K562 (cell line): ENCODE results near the gene RBM25.

Source experiments
- BRF2 ChIP-seq: IDR thresholded peaks from 3 replicates; pipeline ENCODE4 v1.6.1; 2011; ENCODE audit warnings: borderline replicate concordance, mild to moderate bottlenecking; ENCODE audit not compliant: insufficient read length, insufficient read depth
- CHD1 ChIP-seq: fragments of 200-600 bp; sonication (generic); IDR thresholded peaks from one replicate; pipeline ENCODE4 v1.6.1; 2012; ENCODE audit warnings: mild to moderate bottlenecking, moderate library complexity, low read length, inconsistent platforms
- EP400 ChIP-seq: fragments of 450-650 bp; IDR thresholded peaks from 2 replicates; pipeline ENCODE4 v1.6.1; 2017; ENCODE audit warnings: antibody characterized with exemption, mild to moderate bottlenecking, moderate library complexity
- MCM3 ChIP-seq: fragments of 450-650 bp; IDR thresholded peaks from 2 replicates; pipeline ENCODE4 v1.6.1; 2016
- NFYB ChIP-seq: IDR thresholded peaks from 2 replicates; pipeline ENCODE4 v1.6.1; 2011; ENCODE audit warnings: mild to moderate bottlenecking, moderate library complexity; ENCODE audit not compliant: insufficient read length; ENCODE audit errors: extremely low read depth
- POLR2AphosphoS5 ChIP-seq: IDR thresholded peaks from 2 replicates; pipeline ENCODE4 v1.6.1; 2011; ENCODE audit warnings: mild to moderate bottlenecking, low read depth, low read length, moderate library complexity; ENCODE audit not compliant: control insufficient read depth, insufficient read depth
- PRDM10 ChIP-seq: fragments of 450-650 bp; IDR thresholded peaks from 2 replicates; pipeline ENCODE4 v1.6.1; 2018; ENCODE audit not compliant: partially characterized antibody
- ZNF592 ChIP-seq: fragments of 450-650 bp; IDR thresholded peaks from 2 replicates; pipeline ENCODE4 v1.6.1; 2017; ENCODE audit warnings: antibody characterized with exemption, mild to moderate bottlenecking
- ZNF707 ChIP-seq: fragments of 250-450 bp; sonication (Bioruptor Pico); conservative IDR thresholded peaks from 2 replicates; pipeline ENCODE4 v1.8.0; 2022; ENCODE audit warnings: inconsistent platforms, mild to moderate bottlenecking, moderate library complexity

GRCh38 chr14:73136387-73137225 is 78.3 kb downstream of the RBM25 start, which contains the start of gene PSEN1:
- TF ChIP-seq EP400, result peak; percentile 49; the same call in 1 of the 2 replicates
- TF ChIP-seq ZNF707 (CRISPR knock-in tag), result no peak
- no peak for TF ChIP-seq MCM3
- TF ChIP-seq BRF2, result no peak
- TF ChIP-seq POLR2AphosphoS5, result peak; percentile 67
- no peak for TF ChIP-seq ZNF592
- TF ChIP-seq PRDM10, result no peak
- TF ChIP-seq CHD1, result no peak
- no peak for TF ChIP-seq NFYB
